Measurements from ENCODE around the gene C5orf22.

DNA sequence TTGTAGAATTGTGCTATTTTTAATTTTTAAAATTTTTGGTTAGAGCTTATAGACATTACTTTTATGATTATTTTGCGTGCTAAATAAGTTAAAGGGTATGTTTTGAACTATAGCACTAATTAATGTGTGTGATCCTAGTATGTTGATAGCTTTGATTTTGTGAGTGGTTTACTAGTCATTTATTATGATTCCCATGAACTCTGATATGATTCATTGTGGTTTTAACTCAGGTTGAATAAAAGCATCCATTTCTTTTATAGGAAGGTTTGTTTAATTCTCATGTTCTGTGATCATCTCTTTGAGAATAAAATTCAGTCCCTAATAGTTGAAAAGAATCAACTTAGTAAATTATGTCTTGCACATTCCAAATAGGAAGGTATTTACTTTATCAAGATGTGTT is 22.5 kb downstream of the C5orf22 start:
- no peak for TF ChIP-seq CTCF (IDR thresholded peaks at IDR 0.05; ENCODE audit: low read length)
- TF ChIP-seq EZH2phosphoT487 (IDR thresholded peaks at IDR 0.05; ENCODE audit: low read length) = no peak
- no peak for TF ChIP-seq EZH2 (optimal IDR thresholded peaks at IDR 0.05; ENCODE audit: low read depth, low read length)
